ENCODE data around the gene SMAD3. TPM values are rescaled to one million over a fixed set of nuclear protein-coding genes. Genes with fewer than 3 reads are reported as not detected.

Gene SMAD3
- total RNA-seq, 1 donor from 2014 or later = 8.2 TPM

DNA sequence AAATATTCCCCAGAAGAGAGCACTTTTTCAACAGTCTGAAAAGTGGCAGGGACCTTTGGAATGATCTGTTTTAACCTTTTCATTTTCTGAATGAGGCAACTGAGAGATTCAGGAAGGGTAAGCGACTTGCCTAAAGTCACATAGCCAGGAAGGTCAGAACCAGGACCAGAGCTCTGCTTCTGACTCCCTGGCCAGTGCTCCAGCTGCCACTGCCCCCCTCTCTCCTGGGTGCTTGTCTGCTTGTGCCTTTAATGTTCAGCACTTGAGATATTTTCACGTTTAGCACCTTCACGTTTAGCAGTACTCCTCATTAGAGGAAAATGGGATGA lies 68.3 kb downstream of the SMAD3 start:
- Mint-ChIP-seq H3K4me1 (ENCODE audit: unreplicated experiment) (peaks cover 15% of the 10 kb centered on the region), H3K27me3 (ENCODE audit: unreplicated experiment) (peaks cover under 1% of the 10 kb centered on the region), H3K9me3 (ENCODE audit: unreplicated experiment) (no peaks in the 10 kb centered on the region), H3K4me3 (ENCODE audit: unreplicated experiment) (no peak overlapping the region), H3K36me3 (ENCODE audit: low read depth, unreplicated experiment) (no peaks in the 10 kb centered on the region), H3K27ac (ENCODE audit: unreplicated experiment) (no peak overlapping the region)
- no peak for DNase-seq (ENCODE audit: low spot score)
- TF ChIP-seq, protein P1, sequence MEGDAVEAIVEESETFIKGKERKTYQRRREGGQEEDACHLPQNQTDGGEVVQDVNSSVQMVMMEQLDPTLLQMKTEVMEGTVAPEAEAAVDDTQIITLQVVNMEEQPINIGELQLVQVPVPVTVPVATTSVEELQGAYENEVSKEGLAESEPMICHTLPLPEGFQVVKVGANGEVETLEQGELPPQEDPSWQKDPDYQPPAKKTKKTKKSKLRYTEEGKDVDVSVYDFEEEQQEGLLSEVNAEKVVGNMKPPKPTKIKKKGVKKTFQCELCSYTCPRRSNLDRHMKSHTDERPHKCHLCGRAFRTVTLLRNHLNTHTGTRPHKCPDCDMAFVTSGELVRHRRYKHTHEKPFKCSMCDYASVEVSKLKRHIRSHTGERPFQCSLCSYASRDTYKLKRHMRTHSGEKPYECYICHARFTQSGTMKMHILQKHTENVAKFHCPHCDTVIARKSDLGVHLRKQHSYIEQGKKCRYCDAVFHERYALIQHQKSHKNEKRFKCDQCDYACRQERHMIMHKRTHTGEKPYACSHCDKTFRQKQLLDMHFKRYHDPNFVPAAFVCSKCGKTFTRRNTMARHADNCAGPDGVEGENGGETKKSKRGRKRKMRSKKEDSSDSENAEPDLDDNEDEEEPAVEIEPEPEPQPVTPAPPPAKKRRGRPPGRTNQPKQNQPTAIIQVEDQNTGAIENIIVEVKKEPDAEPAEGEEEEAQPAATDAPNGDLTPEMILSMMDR (IDR thresholded peaks at IDR 0.05; ENCODE audit: unreplicated experiment) = no peak

- no peak for DNase-seq (ENCODE audit: low spot score)
- no peak overlapping the region for H3K4me3 Mint-ChIP-seq (ENCODE audit: unreplicated experiment)
- no peaks in the 10 kb centered on the region for H3K36me3 Mint-ChIP-seq (ENCODE audit: low read depth, unreplicated experiment)
- H3K4me1 Mint-ChIP-seq (ENCODE audit: unreplicated experiment) = peaks cover 19% of the 10 kb centered on the region
- TF ChIP-seq, protein P1 (IDR thresholded peaks at IDR 0.05; ENCODE audit: unreplicated experiment) = no peak
- no peak overlapping the region for H3K27ac Mint-ChIP-seq (ENCODE audit: unreplicated experiment)
- no peaks in the 10 kb centered on the region for H3K9me3 Mint-ChIP-seq (ENCODE audit: unreplicated experiment)
- H3K27me3 Mint-ChIP-seq (ENCODE audit: unreplicated experiment) = no peaks in the 10 kb centered on the region
Measured at GRCh38 chr15:67134067-67134838, 68.9 kb downstream of the SMAD3 start.

DNA sequence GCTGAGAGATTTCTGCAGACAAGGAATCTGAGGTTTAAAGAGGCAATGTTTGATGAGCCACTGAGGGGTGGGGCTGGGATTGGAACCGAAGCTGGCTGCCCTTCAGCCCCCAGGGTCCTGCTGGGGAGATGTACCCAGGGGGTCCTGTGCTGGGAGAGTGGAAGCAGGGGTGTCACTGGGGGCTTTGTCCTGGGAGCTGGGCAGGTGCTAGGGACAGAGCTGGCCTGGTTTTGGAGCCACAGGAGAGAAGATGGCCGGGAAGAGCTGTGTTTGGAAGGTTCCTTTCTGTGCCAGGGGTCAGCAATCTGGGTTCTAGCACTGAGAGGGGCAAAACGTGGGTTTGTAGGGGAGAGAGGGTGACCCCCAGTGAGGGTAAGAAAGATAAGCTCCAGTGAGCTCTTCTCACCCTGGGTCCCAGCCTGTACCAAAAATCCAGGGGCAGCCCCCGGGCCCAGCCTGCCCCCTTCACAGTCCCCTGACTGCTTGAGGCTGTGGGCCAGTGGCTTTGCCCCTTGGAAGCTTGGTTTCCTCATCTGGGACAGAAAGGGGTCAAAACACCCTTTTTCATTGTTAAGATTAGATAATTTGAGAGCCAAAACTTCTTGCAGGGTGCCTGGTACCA lies 69.6 kb downstream of the SMAD3 start:
- Mint-ChIP-seq H3K4me1 (ENCODE audit: unreplicated experiment) (peaks cover 19% of the 10 kb centered on the region), H3K27me3 (ENCODE audit: unreplicated experiment) (no peaks in the 10 kb centered on the region), H3K36me3 (ENCODE audit: low read depth, unreplicated experiment) (no peaks in the 10 kb centered on the region), H3K9me3 (ENCODE audit: unreplicated experiment) (no peaks in the 10 kb centered on the region), H3K27ac (ENCODE audit: unreplicated experiment) (no peak overlapping the region), H3K4me3 (ENCODE audit: unreplicated experiment) (no peak overlapping the region)
- TF ChIP-seq, protein P1 (IDR thresholded peaks at IDR 0.05; ENCODE audit: unreplicated experiment) = no peak
- DNase-seq (ENCODE audit: low spot score) = no peak

DNA sequence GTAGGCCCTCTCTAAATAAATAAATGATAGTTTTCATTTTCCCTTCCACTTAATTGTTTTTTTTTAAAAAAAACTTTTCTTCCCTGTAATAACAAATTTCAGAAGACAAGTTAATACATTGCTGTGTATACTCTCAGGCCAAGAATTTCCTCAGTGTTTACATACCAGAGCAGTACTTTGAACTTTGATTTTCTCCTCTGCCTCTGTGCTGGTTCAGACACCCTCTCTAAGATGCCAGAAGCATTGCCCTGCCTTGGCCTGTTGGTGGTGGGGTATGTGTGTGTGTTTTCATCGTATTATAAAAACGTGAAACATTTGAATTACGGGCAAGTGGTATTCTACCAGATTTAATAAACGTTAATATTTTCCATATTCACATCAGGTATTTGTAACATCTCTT lies 70.1 kb downstream of the SMAD3 start:
- Mint-ChIP-seq H3K27ac (ENCODE audit: unreplicated experiment) (no peak overlapping the region), H3K4me3 (ENCODE audit: unreplicated experiment) (no peak overlapping the region), H3K27me3 (ENCODE audit: unreplicated experiment) (no peaks in the 10 kb centered on the region), H3K36me3 (ENCODE audit: low read depth, unreplicated experiment) (no peaks in the 10 kb centered on the region), H3K4me1 (ENCODE audit: unreplicated experiment) (peaks cover 19% of the 10 kb centered on the region), H3K9me3 (ENCODE audit: unreplicated experiment) (no peaks in the 10 kb centered on the region)
- TF ChIP-seq, protein P1 (IDR thresholded peaks at IDR 0.05; ENCODE audit: unreplicated experiment) = no peak
- no peak for DNase-seq (ENCODE audit: low spot score)

DNA sequence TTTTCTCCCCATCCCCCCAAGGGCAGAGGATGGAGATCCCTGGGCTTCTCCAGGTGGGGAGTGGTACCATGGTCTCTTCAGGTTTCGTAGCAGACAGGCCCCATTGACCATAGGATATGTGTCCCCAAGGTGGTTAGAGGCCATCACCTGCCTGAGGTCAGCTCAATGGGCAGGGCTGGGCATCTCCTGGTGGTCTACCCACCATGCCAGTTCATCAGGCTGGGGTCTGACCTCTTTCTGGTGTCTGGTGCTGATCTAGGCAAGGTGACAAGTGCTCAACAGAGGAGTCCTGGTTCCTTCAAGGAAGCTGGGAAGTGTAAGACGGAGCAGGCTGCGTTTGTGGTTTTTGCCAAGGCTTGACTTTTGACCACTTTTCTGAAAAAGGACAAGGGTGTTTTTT lies 71.4 kb downstream of the SMAD3 start:
- TF ChIP-seq, protein P1 (IDR thresholded peaks at IDR 0.05; ENCODE audit: unreplicated experiment) = no peak
- H3K36me3 Mint-ChIP-seq (ENCODE audit: low read depth, unreplicated experiment) = no peaks in the 10 kb centered on the region
- H3K9me3 Mint-ChIP-seq (ENCODE audit: unreplicated experiment) = no peaks in the 10 kb centered on the region
- no peak overlapping the region for H3K4me3 Mint-ChIP-seq (ENCODE audit: unreplicated experiment)
- H3K27me3 Mint-ChIP-seq (ENCODE audit: unreplicated experiment) = peaks cover 2% of the 10 kb centered on the region
- peaks cover 25% of the 10 kb centered on the region for H3K4me1 Mint-ChIP-seq (ENCODE audit: unreplicated experiment)
- no peak for DNase-seq (ENCODE audit: low spot score)
- no peak overlapping the region for H3K27ac Mint-ChIP-seq (ENCODE audit: unreplicated experiment)
